T-helper 1 cell treated with Interleukin-12 subunit alpha and Interleukin-12 subunit beta and Interleukin-4 antibody, amounts not matched to agents 30 ng/mL and 1 ng/mL, for 36 hours (primary cell): ENCODE data around the gene NEK5. TPM values are rescaled to one million over a fixed set of nuclear protein-coding genes. Genes with fewer than 3 reads are reported as not detected.
"Not testable (repeated sequence)": the region's sequence is repeated elsewhere in the genome, so short reads cannot be mapped to it uniquely, and the experiment has no call there.

ENCODE experiments used
- intact Hi-C: fragments of 100-400 bp; cut with micrococcal nuclease; formaldehyde crosslinking; loops from one replicate; pipeline ENCODE4 v1.15.1; 2024
- total RNA-seq: library from RNA; stranded (reverse); gene quantifications from 2 replicates; pipeline ENCODE4 v1.2.3, GENCODE V29; 2022

NEK5 gene
- total RNA-seq, 1 donor from 2014 or later, result not detected

DNA sequence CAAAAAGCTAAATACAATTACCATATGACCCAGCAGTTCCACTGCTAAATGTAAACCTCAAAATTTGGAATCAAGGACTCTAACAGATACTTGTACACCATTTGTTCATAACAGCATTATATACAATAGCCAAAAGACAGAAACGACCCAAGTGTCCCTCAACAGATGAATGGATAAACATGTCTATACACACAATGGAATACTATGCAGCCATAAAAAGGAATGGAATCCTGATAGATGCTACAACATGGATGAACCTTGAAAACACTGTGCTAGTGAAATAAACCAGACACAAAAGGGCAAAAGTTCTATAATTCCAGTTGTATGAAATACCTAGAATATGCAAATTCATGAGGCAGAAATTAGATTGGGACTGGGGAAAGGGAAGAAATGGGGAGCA, 18.4 kb upstream of the NEK5 start:
- intact Hi-C loops, result no loop called here

GRCh38 chr13:52141299-52141698, 12.4 kb upstream of the NEK5 start:
- intact Hi-C loops, result no loop called here

DNA sequence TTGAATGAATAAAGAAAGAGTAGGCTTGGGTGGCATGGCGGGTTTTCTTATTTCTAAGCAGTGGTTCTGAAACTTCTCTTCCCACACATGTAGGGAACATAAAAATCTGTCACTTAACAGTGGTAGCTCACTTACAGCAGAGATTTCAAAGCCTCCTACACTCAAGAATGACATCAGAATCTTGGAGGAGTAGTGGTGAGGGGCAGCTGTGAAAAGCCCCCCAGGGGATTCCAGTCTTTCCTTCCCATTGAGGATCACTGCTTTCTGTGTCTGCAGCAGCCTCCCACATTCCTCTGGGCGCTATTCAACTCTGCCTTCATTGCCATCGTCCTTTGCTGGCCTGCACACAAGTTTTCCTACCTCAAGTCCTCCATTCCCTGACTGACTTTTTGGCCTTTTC, 8.6 kb upstream of the NEK5 start:
- intact Hi-C loops, result no loop called here

- intact Hi-C loops, result no loop called here
Measured at GRCh38 chr13:52136763-52137162, 7.9 kb upstream of the NEK5 start.

GRCh38 chr13:52130641-52131040, 1.8 kb upstream of the NEK5 start:
- intact Hi-C loops, result no loop called here

GRCh38 chr13:52127783-52128702, 830 bp downstream of the NEK5 start:
- intact Hi-C loops, result loop anchor here (1.0 to 5.0 kb wide), 13 partner anchors 31 to 1001 kb away; partner anchors contain the start of genes ALG11, DHRS12, NEK3 and VPS36

DNA sequence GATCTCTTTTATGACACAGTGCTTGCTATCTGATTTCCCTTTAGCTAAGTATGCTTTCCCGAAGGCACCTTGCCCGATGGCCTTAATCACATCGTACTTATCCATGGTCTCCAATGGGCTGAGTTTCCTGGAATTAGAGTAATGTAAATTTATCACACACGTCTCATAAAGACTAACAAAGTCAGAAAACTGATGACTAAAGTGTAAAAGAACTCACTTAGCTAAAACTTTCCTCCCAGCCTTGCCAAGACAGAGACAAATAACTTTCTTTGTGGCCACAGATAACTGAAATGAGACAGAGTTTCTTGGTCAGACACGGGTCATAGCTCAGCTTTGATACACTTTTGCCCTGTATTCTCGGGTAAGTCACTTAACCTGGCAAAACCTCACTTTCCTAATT, 1.5 kb downstream of the NEK5 start:
- intact Hi-C loops, result loop anchor here (1.0 to 5.0 kb wide), 8 partner anchors 57 to 1000 kb away; partner anchors contain the start of genes DHRS12 and VPS36

DNA sequence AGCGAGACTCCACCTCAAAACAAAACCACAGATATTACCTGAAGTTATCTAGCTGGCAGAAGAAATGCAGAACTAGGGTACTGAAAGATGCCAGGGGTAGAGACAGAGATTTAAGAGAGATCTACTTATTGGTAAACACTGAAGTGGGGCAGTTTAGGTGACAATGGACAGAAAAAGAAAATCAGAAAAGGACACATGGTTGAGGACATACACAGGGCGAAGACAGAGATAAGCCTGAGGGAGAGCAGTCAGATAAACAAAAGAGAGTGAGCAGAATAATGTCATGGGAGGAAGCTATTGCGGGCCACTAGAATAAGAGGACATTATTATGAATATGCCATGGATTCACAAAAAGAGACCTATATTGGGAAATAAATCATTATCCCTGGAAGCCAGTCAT, 3.3 kb downstream of the NEK5 start:
- intact Hi-C loops, result loop anchor here (5.0 kb wide), 4 partner anchors 112 to 998 kb away; partner anchors contain the start of gene DHRS12

- intact Hi-C loops, result no loop called here
Measured at GRCh38 chr13:52118595-52118994, 10.3 kb downstream of the NEK5 start.

GRCh38 chr13:52118095-52118494, 10.8 kb downstream of the NEK5 start:
- intact Hi-C loops, result no loop called here

DNA sequence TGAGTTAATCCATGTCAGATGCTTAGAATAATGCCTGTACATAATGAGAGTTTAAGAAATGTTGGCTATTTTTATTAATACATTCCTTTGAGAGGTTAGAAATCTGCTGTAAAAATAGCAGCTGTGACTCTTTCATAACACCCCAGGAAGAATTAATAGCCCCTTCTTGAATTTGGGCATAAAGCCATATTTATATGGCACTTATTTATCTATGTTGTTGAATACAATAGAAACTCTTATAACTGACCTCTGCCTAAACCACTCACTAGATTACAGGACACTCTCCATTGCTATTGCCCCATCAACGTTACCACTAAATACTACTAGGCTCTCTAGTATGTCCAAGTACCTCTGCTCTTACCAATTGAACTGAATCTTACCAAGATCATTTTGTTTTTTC, 16.3 kb downstream of the NEK5 start:
- intact Hi-C loops, result no loop called here

- intact Hi-C loops, result no loop called here
Measured at GRCh38 chr13:52109116-52109670, 19.7 kb downstream of the NEK5 start.

- intact Hi-C loops, result no loop called here
Measured at GRCh38 chr13:52105841-52106240, 23.0 kb downstream of the NEK5 start.

DNA sequence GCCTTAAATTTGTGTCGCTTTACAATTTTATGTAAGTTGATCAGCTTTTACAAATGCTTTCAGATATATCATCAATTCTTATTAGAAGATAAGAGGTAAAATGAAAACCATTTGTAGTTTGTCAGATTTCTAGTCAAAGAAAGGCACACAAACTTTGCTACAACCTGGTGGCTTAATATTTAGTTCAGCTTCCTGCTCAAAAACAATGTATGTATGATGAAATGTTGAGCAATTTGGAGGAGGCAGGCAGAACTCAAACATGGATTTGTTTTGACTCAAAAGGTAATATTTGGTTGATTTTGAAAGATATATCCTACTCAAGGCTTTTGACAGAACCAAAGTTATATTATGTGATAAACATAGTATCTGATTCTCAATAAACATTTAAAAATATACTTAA, 24.2 kb downstream of the NEK5 start:
- intact Hi-C loops, result no loop called here

DNA sequence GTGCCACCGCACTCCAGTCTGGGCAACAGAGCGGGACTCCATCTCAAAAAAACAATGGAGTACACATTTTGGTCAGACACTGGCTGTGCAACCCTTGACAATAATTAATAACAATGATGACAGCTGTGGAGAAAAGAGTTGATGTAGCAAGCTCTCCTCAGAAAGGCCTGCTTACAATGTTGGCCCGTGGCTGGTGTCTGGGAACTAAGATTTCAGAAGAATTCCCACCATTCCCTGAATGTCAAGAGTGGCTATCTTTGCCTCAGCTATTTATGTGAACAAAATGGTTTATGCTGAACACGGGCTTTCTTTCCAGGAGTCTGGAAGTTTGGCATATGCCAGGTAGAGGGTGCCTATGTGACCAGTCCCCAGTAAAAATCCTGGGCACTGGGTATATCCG, 25.5 kb downstream of the NEK5 start:
- intact Hi-C loops, result no loop called here

- intact Hi-C loops, result not testable (repeated sequence)
Measured at GRCh38 chr13:52102423-52102822, 26.4 kb downstream of the NEK5 start.

DNA sequence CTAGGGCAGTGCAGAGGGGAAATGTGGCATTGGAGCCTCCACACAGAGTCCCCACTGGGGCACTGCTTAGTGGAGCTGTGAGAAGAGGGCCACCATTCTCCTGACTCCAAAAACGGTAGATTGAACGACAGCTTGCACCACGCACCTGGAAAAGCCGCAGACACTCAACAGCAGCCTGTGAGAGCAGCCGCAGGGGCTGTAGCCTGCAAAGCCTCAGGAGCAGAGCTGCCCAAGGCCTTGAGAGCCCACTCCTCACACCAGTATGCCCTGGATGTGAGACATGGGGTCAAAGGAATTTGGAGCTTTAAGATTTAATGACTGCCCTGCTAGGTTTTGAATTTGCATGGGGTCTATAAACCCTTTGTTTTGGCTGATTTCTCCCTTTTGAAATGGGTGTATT, 31.7 kb downstream of the NEK5 start:
- intact Hi-C loops, result no loop called here

- intact Hi-C loops, result no loop called here
Measured at GRCh38 chr13:52096748-52097147, 32.1 kb downstream of the NEK5 start.

GRCh38 chr13:52096062-52096461, 32.8 kb downstream of the NEK5 start:
- intact Hi-C loops, result no loop called here

GRCh38 chr13:52092087-52092486, 36.8 kb downstream of the NEK5 start:
- intact Hi-C loops, result no loop called here

DNA sequence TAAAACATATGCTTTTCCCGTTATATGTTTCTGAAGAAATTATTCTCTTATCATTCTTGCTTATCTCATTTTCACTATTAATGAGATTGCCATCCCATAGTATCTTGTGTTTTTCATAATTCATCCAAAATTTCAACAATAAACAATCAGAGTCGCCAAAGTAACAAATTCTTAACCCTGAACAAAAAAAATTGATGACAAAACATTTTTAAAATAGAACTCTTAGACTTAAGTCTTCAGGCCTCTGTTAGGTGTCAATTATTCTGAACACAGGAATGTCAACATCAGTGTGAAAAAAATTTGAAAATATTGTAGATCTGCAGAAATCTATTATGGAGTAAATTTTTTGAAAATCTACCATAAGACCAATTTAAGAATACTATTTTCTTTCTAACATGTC, 37.4 kb downstream of the NEK5 start:
- intact Hi-C loops, result no loop called here

- intact Hi-C loops, result no loop called here
Measured at GRCh38 chr13:52085421-52085820, 43.5 kb downstream of the NEK5 start.

GRCh38 chr13:52084981-52085380, 43.9 kb downstream of the NEK5 start:
- intact Hi-C loops, result not testable (repeated sequence)
